WTC11 (cell line): ENCODE results near the gene HSPG2.

Experiments used
- FOXK1 ChIP-seq: sonication (generic); formaldehyde crosslinking; IDR thresholded peaks from 2 replicates; pipeline ENCODE4 v1.8.0; 2022; ENCODE audit warnings: mild to moderate bottlenecking, moderate library complexity, missing genetic modification reagents
- FOXP1 ChIP-seq: sonication (generic); formaldehyde crosslinking; IDR thresholded peaks from 2 replicates; pipeline ENCODE4 v1.8.0; 2022; ENCODE audit warnings: missing genetic modification reagents, mild to moderate bottlenecking, moderate library complexity, borderline replicate concordance
- JUN ChIP-seq: sonication (generic); formaldehyde crosslinking; IDR thresholded peaks from 2 replicates; pipeline ENCODE4 v1.8.0; 2023; ENCODE audit warnings: mild to moderate bottlenecking, missing genetic modification reagents
- SP1 ChIP-seq: sonication (generic); formaldehyde crosslinking; conservative IDR thresholded peaks from 2 replicates; pipeline ENCODE4 v1.8.1; 2022; ENCODE audit warnings: missing genetic modification reagents
- TF ChIP-seq, protein P1 (sequence below): fragments of 200-600 bp; IDR thresholded peaks from 2 replicates; pipeline ENCODE4 v1.8.0; 2022; ENCODE audit warnings: antibody characterized with exemption

DNA sequence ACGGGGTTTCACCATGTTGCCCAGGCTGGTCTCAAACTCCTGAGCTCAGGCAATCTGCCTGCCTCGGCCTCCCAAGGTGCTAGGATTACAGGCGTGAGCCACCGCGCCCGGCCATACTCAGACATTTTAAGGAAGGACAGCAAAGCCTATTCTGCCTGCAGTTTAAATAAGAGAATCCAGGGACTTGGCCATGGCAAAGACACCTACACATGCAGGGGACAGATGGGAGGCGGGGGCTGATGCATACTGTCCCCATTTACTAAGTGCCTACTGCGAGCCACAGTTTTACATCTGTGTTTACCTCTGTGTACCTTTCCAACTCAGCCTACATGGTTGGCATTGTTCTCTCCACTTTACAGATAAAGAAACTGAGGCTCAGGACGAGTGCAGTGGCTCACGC, 99.6 kb downstream of the HSPG2 start:
- TF ChIP-seq, protein P1, sequence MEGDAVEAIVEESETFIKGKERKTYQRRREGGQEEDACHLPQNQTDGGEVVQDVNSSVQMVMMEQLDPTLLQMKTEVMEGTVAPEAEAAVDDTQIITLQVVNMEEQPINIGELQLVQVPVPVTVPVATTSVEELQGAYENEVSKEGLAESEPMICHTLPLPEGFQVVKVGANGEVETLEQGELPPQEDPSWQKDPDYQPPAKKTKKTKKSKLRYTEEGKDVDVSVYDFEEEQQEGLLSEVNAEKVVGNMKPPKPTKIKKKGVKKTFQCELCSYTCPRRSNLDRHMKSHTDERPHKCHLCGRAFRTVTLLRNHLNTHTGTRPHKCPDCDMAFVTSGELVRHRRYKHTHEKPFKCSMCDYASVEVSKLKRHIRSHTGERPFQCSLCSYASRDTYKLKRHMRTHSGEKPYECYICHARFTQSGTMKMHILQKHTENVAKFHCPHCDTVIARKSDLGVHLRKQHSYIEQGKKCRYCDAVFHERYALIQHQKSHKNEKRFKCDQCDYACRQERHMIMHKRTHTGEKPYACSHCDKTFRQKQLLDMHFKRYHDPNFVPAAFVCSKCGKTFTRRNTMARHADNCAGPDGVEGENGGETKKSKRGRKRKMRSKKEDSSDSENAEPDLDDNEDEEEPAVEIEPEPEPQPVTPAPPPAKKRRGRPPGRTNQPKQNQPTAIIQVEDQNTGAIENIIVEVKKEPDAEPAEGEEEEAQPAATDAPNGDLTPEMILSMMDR = no peak
- no peak for TF ChIP-seq SP1 (CRISPR knock-in tag)
- no peak for TF ChIP-seq FOXP1 (CRISPR knock-in tag)
- no peak for TF ChIP-seq JUN (CRISPR knock-in tag)
- no peak for TF ChIP-seq FOXK1 (CRISPR knock-in tag)
